Activated T-cell treated with anti-CD3 and anti-CD28 coated beads, Interleukin-2, amount 50 U/mL, for 1 hour (primary cell): ENCODE data around the gene DDIT4L.
"Not testable (repeated sequence)": the region's sequence is repeated elsewhere in the genome, so short reads cannot be mapped to it uniquely, and the experiment has no call there.

ENCODE experiments used
- DNase-seq: peaks from one replicate; pipeline ENCODE4 v3.0.0-alpha.2; 2020

The DDIT4L gene

GRCh38 chr4:100165809-100166208 lies 24.5 kb downstream of the DDIT4L start:
- DNase-seq = no peak

DNA sequence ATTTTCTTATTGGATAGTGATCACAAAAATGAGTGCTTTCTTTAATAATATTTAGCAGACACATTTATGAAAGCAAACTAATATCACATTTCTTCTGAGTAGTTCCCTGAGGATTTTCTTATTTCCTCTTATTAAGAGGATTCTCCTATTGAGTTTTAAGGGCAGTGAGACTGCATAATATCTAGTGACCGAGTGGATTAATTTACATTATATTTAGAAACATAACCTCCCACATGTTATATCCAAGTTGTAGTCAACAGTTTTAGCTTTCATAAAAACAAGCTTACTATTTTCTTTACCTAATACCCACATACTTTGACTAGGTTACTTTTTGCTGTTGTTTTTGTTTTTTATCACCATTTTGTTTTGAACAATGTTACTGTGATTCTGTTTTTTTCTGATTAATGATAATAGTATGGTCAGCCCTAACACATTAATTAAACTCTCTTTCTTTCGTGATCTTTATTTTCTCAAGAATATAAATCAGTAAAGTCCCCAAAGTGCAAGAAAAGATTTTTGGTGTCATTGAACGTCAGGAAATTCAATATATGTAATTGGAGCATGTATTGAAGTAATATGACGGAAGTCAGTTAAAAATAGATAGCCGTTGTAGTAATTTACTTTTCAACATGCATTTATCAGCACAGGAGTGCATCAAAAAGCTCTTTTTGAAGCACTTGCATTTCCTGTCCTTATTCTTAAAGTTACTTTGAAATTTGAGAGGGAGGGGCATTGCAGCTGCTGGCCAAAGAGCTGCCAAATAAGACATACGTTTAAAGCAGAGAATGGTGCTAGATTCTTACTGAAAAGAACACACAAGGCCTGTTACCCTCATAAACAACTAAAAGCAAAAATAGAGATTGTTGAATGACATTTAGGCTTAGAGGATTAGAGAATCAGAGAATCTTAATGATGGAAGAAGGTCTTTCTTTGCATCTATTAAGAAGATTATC lies 25.2 kb downstream of the DDIT4L start:
- DNase-seq = no peak

DNA sequence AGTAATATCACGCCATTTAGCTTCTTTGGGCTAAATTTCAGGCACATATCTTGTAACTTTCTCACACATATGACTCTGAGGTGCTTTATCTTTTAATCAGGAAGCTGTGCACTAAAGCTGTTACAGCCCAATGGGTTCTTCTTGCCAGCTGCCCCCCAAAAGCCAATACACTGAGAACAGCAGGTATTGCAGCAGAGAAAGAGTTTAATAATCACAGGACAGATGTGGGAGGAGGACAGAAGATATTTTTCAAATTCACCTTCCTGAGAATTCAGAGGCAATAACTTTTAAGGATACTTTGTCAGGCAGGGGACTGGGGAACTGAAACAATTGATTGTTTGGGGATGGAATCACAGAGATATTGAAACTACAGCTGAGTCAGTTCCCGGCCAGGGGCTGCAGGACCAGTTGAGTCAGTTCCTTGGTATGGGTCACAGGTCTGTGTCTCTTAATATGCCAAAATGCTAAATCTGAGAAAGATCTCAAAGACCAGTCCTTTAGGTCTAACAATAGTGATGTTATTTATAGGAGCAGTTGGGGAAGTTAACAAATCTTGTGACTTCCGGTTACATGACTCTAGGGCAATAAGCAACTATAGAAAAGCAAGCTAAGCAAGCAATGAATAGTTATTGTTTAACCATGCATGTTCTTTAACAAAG lies 28.1 kb downstream of the DDIT4L start:
- DNase-seq = no peak

GRCh38 chr4:100149190-100149589 lies 41.1 kb downstream of the DDIT4L start:
- DNase-seq = no peak

GRCh38 chr4:100147684-100148083 lies 42.6 kb downstream of the DDIT4L start:
- no peak for DNase-seq

- no peak for DNase-seq
Measured at GRCh38 chr4:100147198-100147597, 43.1 kb downstream of the DDIT4L start.

DNA sequence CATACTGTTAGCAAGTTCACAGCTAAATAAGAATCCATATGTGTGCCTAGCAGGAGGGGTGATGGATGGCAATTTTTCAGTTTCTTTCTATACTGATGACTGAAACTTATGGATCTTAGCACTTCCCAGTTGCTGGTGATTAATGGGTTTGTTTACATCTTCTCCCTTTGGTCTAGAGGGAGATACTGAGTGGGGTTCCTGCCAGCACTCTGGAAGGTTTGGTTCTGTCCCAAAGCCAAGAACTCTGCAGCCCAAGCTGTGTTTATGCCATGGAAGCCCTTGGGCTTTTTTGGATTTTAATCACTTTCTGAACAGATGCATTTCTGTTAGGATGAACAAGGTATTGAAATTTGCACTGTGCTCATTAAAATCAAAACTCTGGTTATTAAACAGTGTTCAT lies 43.5 kb downstream of the DDIT4L start:
- DNase-seq = no peak

DNA sequence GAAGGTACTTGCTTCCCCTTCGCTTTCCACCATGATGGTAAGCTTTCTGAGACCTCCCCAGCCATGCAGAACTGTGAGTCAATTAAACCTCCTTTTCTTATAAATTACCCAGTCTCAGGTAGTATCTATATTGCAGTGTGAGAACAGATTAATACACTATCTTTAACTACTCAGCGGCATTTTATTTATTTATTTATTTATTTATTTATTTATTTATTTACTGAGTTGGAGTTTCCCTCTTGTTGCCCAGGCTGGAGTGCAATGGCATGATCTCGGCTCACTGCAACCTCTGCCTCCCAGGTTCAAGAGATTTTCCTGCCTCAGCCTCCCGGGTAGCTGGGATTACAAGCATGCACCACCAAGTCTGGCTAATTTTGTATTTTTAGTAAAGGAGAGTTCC lies 52.9 kb downstream of the DDIT4L start:
- DNase-seq = not testable (repeated sequence)
